Keratinocyte (primary cell): Measurements from ENCODE around the gene WNK2. TPM values are rescaled to one million over a fixed set of nuclear protein-coding genes. Genes with fewer than 3 reads are reported as not detected.

Experiments
- DNase-seq: peaks from one replicate; pipeline ENCODE4 v3.0.0-alpha.2; 2011; ENCODE audit warnings: low read depth, missing footprints, low spot score
- FAIRE-seq: peaks from 2 replicates; lab custom pipeline; 2011; peaks lifted over from hg19 to GRCh38; lab: Jason Lieb, UNC
- H2AFZ ChIP-seq: 2 replicates; pipeline ENCODE4 v1.6.0; 2012; ENCODE audit warnings: low read length, control low read depth, inconsistent platforms; ENCODE audit not compliant: control insufficient read depth
- H3K27ac ChIP-seq: 2 replicates; pipeline ENCODE4 v1.5.1; 2011; ENCODE audit warnings: low read length; ENCODE audit not compliant: control insufficient read depth, insufficient read depth
- H3K27me3 ChIP-seq: 3 replicates; pipeline ENCODE4 v1.6.0; 2011; ENCODE audit warnings: low read length; ENCODE audit not compliant: control insufficient read depth, insufficient read depth; ENCODE audit errors: extremely low read depth
- H3K36me3 ChIP-seq, 2 experiments: 2 replicates in 1 of 2; 3 replicates in 1 of 2; pipeline ENCODE4 v1.5.1; 2011; ENCODE audit warnings: low read length in 2 of 2, mild to moderate bottlenecking in 1 of 2; ENCODE audit not compliant: control insufficient read depth in 2 of 2, insufficient read depth in 2 of 2; ENCODE audit errors: extremely low read depth in 1 of 2
- H3K4me1 ChIP-seq: 3 replicates; pipeline ENCODE4 v1.5.1; 2011; ENCODE audit warnings: low read length; ENCODE audit not compliant: control insufficient read depth, insufficient read depth; ENCODE audit errors: extremely low read depth
- H3K4me2 ChIP-seq: 3 replicates; pipeline ENCODE4 v1.6.0; 2011; ENCODE audit warnings: low read depth, low read length; ENCODE audit not compliant: control insufficient read depth, insufficient read depth; ENCODE audit errors: extremely low read depth
- H3K4me3 ChIP-seq, 3 experiments: fragments of 200-600 bp in 1 of 3; sonication (generic) in 1 of 3; 2 replicates in 2 of 3; 3 replicates in 1 of 3; pipeline ENCODE4 v1.5.1; 2011 to 2016; ENCODE audit warnings: low read length in 3 of 3, mild to moderate bottlenecking in 3 of 3, control low read depth in 2 of 3, inconsistent platforms in 1 of 3, low read depth in 1 of 3, mixed read lengths in 1 of 3, mixed run types in 1 of 3, moderate library complexity in 1 of 3; ENCODE audit not compliant: control insufficient read depth in 2 of 3, insufficient read depth in 2 of 3; ENCODE audit errors: extremely low read depth in 1 of 3
- H3K79me2 ChIP-seq: 2 replicates; pipeline ENCODE4 v1.6.0; 2012; ENCODE audit warnings: low read length; ENCODE audit not compliant: control insufficient read depth, insufficient read depth
- H3K9ac ChIP-seq: 3 replicates; pipeline ENCODE4 v1.6.0; 2011; ENCODE audit warnings: low read length; ENCODE audit not compliant: control insufficient read depth, insufficient read depth; ENCODE audit errors: extremely low read depth
- H3K9me1 ChIP-seq: 3 replicates; pipeline ENCODE4 v1.6.0; 2011; ENCODE audit warnings: low read length; ENCODE audit not compliant: control insufficient read depth, insufficient read depth; ENCODE audit errors: extremely low read depth
- H3K9me3 ChIP-seq: 2 replicates; pipeline ENCODE4 v1.5.1; 2012; ENCODE audit warnings: low read depth, low read length; ENCODE audit not compliant: control insufficient read depth
- H4K20me1 ChIP-seq: 3 replicates; pipeline ENCODE4 v1.6.0; 2011; ENCODE audit warnings: low read length; ENCODE audit not compliant: control insufficient read depth, insufficient read depth; ENCODE audit errors: extremely low read depth
- CTCF ChIP-seq, 3 experiments: IDR thresholded peaks in 1 of 3; conservative IDR thresholded peaks in 1 of 3; optimal IDR thresholded peaks in 1 of 3; 2 replicates in 2 of 3; 3 replicates in 1 of 3; pipeline versions ENCODE3 to v1.5.1; 2011; ENCODE audit warnings: low read length in 3 of 3, mild to moderate bottlenecking in 3 of 3, moderate library complexity in 2 of 3, control low read depth in 1 of 3, inconsistent platforms in 1 of 3; ENCODE audit not compliant: insufficient read depth in 2 of 3; ENCODE audit errors: extremely low read depth in 1 of 3
- EZH2 ChIP-seq: IDR thresholded peaks from one replicate; pipeline ENCODE4 v1.6.1; 2012; ENCODE audit warnings: inconsistent platforms, mild to moderate bottlenecking, low read length, moderate library complexity
- dilution Hi-C: fragments of 300-500 bp; cut with MboI; formaldehyde crosslinking; loops from one replicate; pipeline ENCODE4 v1.7.0; 2020; ENCODE audit warnings: low sequenced_read_pairs; ENCODE audit not compliant: extremely low pct_ligation_motif_present
- polyA plus RNA-seq, 5 experiments: library from polyadenylated mRNA; depleted of rRNA in 3 of 5; stranded (reverse) in 3 of 5; stranded (forward) in 1 of 5; unstranded in 1 of 5; fragments of >200 nt; gene quantifications; 1 replicate in 1 of 5; 2 replicates in 3 of 5; 3 replicates in 1 of 5; pipeline versions ENCODE4 v1.2.1 to v1.2.3, GENCODE V29; 2011 to 2012; ENCODE audit warnings: missing spikeins in 2 of 5, low read depth in 1 of 5, low replicate concordance in 1 of 5

WNK2 gene
- polyA plus RNA-seq, 1 donor (not counting 4 experiments of a cell fraction or from before 2014, with no cell fraction given): not detected

GRCh38 chr9:93262537-93263310 lies 78.8 kb downstream of the WNK2 start:
- H3K9me1 ChIP-seq: no peaks in the 10 kb centered on the region
- H3K4me3 ChIP-seq: no peak overlapping the region
- TF ChIP-seq EZH2: no peak
- TF ChIP-seq CTCF (optimal IDR thresholded peaks at IDR 0.05 in 1 of 3, IDR thresholded peaks at IDR 0.05 in 1 of 3, conservative IDR thresholded peaks at IDR 0.05 in 1 of 3; ENCODE audit: extremely low read depth in 1 of 3, insufficient read depth in 2 of 3, low read length in 3 of 3): no peak
- FAIRE-seq (no peak), DNase-seq (no peak)
- dilution Hi-C loops: no loop called here
- no peak overlapping the region for H3K27ac ChIP-seq
- H3K79me2 ChIP-seq: no peaks in the 10 kb centered on the region
- H3K9me3 ChIP-seq: no peaks in the 10 kb centered on the region
- H3K36me3 ChIP-seq: no peaks in the 10 kb centered on the region
- no peak overlapping the region for H2AFZ ChIP-seq
- H3K4me1 ChIP-seq: no peaks in the 10 kb centered on the region
- no peaks in the 10 kb centered on the region for H4K20me1 ChIP-seq
- H3K4me2 ChIP-seq: no peak overlapping the region
- H3K9ac ChIP-seq: no peak overlapping the region
- peaks cover 4% of the 10 kb centered on the region for H3K27me3 ChIP-seq

- Histone ChIP-seq H3K4me3 (no peak overlapping the region), H3K9ac (no peak overlapping the region), H3K4me1 (no peaks in the 10 kb centered on the region), H3K27me3 (peaks cover 13% of the 10 kb centered on the region), H4K20me1 (no peaks in the 10 kb centered on the region), H2AFZ (no peak overlapping the region), H3K4me2 (no peak overlapping the region), H3K9me1 (no peaks in the 10 kb centered on the region), H3K9me3 (no peaks in the 10 kb centered on the region), H3K79me2 (no peaks in the 10 kb centered on the region), H3K27ac (no peak overlapping the region), H3K36me3 (no peaks in the 10 kb centered on the region)
- TF ChIP-seq CTCF (optimal IDR thresholded peaks at IDR 0.05 in 1 of 3, IDR thresholded peaks at IDR 0.05 in 1 of 3, conservative IDR thresholded peaks at IDR 0.05 in 1 of 3; ENCODE audit: extremely low read depth in 1 of 3, insufficient read depth in 2 of 3, low read length in 3 of 3): peak in 1 of 3 experiments; percentile 1
- no peak for TF ChIP-seq EZH2
- dilution Hi-C loops: no loop called here
- no peak for FAIRE-seq
- no peak for DNase-seq
These were observed 79.6 kb downstream of the WNK2 start for GRCh38 chr9:93263334-93264229.
